Spinal cord (tissue), 10 donors: ENCODE results near the gene OR1K1. TPM values are rescaled to one million over a fixed set of nuclear protein-coding genes. Genes with fewer than 3 reads are reported as not detected.
A peak's percentile ranks its signal among the peaks of the same experiment; 100 is the strongest.

Source experiments
- DNase-seq, 6 donors: peaks; one replicate each; pipeline versions ENCODE4 v3.0.0 to v3.0.0-alpha.2; 2013 to 2015; ENCODE audit warnings: low spot score in 6 of 6, low read depth in 4 of 6
- H3K27ac ChIP-seq: one replicate; pipeline ENCODE4 v1.5.1; 2013; ENCODE audit warnings: low read depth, low read length, control low read depth
- H3K27me3 ChIP-seq: one replicate; pipeline ENCODE4 v1.6.1; 2013; ENCODE audit warnings: low read length; ENCODE audit not compliant: control insufficient read depth, insufficient read depth
- H3K36me3 ChIP-seq: one replicate; pipeline ENCODE4 v1.6.1; 2013; ENCODE audit warnings: low read length; ENCODE audit not compliant: control insufficient read depth, insufficient read depth
- H3K4me1 ChIP-seq: one replicate; pipeline ENCODE4 v1.6.1; 2013; ENCODE audit warnings: low read length; ENCODE audit not compliant: control insufficient read depth, insufficient read depth
- H3K4me3 ChIP-seq: one replicate; pipeline ENCODE4 v1.5.1; 2013; ENCODE audit warnings: low read depth, low read length, control low read depth
- H3K9me3 ChIP-seq: one replicate; pipeline ENCODE4 v1.6.1; 2013; ENCODE audit warnings: low read length; ENCODE audit not compliant: control insufficient read depth, insufficient read depth
- WGBS: methylation state at CpG from one replicate; pipeline ENCODE4 v1.1.5; 2013; ENCODE audit warnings: missing lambda C conversion rate; ENCODE audit not compliant: insufficient coverage; 5-methylcytosine and 5-hydroxymethylcytosine counted together
- polyA plus RNA-seq, 2 donors: library from polyadenylated mRNA; unstranded; fragments of 120-200 nt; gene quantifications; one replicate each; pipeline ENCODE4 v1.2.1, GENCODE V29; 2013; ENCODE audit not compliant: insufficient read length in 2 of 2
- total RNA-seq, 2 donors: library from RNA; depleted of rRNA in 1 of 2; stranded (reverse); fragments of 120-200 nt in 1 of 2; fragments of >200 nt in 1 of 2; gene quantifications; one replicate each; pipeline versions ENCODE4 v1.2.3 to v1.2.4, GENCODE V29; 2013 to 2014
- donor health status: healthy.

OR1K1 gene
- total and polyA plus RNA-seq, 4 donors, result not detected

- no peaks in the 10 kb centered on the region for H3K9me3 ChIP-seq
- no peak overlapping the region for H3K4me3 ChIP-seq
- 11% methylated on average over 2 of the region's 8 CpGs for WGBS
- H3K27ac ChIP-seq, result no peak overlapping the region
- H3K27me3 ChIP-seq, result no peaks in the 10 kb centered on the region
- H3K4me1 ChIP-seq, result peaks cover 4% of the 10 kb centered on the region
- H3K36me3 ChIP-seq, result peaks cover 4% of the 10 kb centered on the region
- DNase-seq, result peak; percentile 78 to 97 (median 85)
Observed at GRCh38 chr9:122810306-122810946, 10.5 kb downstream of the OR1K1 start.

DNA sequence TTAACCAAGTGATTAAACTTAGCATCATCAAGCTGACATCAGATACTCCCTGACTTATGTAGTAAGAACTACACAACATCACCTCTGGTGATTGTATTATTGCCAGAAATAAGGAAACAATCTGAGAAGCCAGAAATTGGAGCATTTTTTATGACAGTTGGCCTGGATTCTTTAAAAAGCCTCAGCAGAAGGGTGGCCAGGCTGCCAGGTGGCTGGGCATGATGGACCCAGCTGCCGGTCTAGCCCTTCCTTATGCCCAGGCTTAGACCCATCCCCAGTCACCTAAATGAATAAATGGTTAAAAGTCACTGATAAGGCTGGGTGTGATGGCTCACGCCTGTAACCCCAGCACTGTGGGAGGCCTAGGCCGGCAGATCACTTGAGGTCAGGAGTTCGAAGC lies 12.8 kb downstream of the OR1K1 start:
- peak in 1 of 6 donors; percentile 21 for DNase-seq
- Histone ChIP-seq H3K4me3 (no peak overlapping the region), H3K27ac (no peak overlapping the region), H3K36me3 (peaks cover 7% of the 10 kb centered on the region), H3K4me1 (peaks cover 4% of the 10 kb centered on the region), H3K27me3 (no peaks in the 10 kb centered on the region), H3K9me3 (no peaks in the 10 kb centered on the region)
- no CpG with 5 or more reads among the region's 4 CpGs for WGBS

- no peaks in the 10 kb centered on the region for H3K27me3 ChIP-seq
- DNase-seq, result no peak
- H3K9me3 ChIP-seq, result no peaks in the 10 kb centered on the region
- WGBS, result 81% methylated on average over 3 of the region's 6 CpGs
- H3K36me3 ChIP-seq, result peaks cover 11% of the 10 kb centered on the region
- H3K4me1 ChIP-seq, result peaks cover 4% of the 10 kb centered on the region
- no peak overlapping the region for H3K4me3 ChIP-seq
- no peak overlapping the region for H3K27ac ChIP-seq
Observed at GRCh38 chr9:122814545-122814944, 14.6 kb downstream of the OR1K1 start.

- no peaks in the 10 kb centered on the region for H3K27me3 ChIP-seq
- H3K4me3 ChIP-seq, result no peak overlapping the region
- no peaks in the 10 kb centered on the region for H3K4me1 ChIP-seq
- peaks cover 12% of the 10 kb centered on the region for H3K36me3 ChIP-seq
- no peaks in the 10 kb centered on the region for H3K9me3 ChIP-seq
- no peak for DNase-seq
- no peak overlapping the region for H3K27ac ChIP-seq
Observed at GRCh38 chr9:122815544-122815943, 15.6 kb downstream of the OR1K1 start.

GRCh38 chr9:122816163-122816867 lies 16.4 kb downstream of the OR1K1 start:
- peak in 2 of 6 donors; percentile 5 to 44 for DNase-seq
- no peak overlapping the region for H3K4me3 ChIP-seq
- WGBS, result 52% methylated on average over 16 of the region's 17 CpGs

DNA sequence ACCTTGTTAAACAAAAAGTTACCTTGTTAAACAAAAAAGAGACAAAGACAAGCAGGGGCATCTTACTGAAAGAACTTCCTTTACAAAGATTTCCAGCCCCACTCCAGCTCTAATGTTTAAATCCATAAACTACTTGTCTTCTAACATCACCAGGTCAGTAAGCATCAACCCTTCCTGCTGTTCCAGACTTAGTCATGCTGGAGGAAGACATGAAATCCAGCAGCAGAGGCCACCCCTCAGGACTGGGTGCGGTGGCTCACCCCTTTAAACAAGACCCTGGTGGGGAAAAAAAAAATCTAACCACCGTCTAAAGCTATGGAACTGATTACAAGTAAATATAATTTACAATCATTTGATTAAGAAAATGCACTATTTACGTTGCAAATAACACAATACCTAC lies 19.4 kb downstream of the OR1K1 start:
- Histone ChIP-seq H3K36me3 (peaks cover 30% of the 10 kb centered on the region), H3K4me3 (no peak overlapping the region), H3K4me1 (no peaks in the 10 kb centered on the region), H3K27me3 (no peaks in the 10 kb centered on the region), H3K9me3 (no peaks in the 10 kb centered on the region), H3K27ac (no peak overlapping the region)
- whole genome bisulfite sequencing, result no CpG with 5 or more reads among the region's 3 CpGs
- no peak for DNase-seq

More at GRCh38 chr9:122816163-122816867, 16.4 kb downstream of the OR1K1 start:
- H3K9me3 ChIP-seq, result no peaks in the 10 kb centered on the region
- no peak overlapping the region for H3K27ac ChIP-seq
- no peaks in the 10 kb centered on the region for H3K27me3 ChIP-seq
- H3K4me1 ChIP-seq, result no peaks in the 10 kb centered on the region
- peaks cover 13% of the 10 kb centered on the region for H3K36me3 ChIP-seq

DNA sequence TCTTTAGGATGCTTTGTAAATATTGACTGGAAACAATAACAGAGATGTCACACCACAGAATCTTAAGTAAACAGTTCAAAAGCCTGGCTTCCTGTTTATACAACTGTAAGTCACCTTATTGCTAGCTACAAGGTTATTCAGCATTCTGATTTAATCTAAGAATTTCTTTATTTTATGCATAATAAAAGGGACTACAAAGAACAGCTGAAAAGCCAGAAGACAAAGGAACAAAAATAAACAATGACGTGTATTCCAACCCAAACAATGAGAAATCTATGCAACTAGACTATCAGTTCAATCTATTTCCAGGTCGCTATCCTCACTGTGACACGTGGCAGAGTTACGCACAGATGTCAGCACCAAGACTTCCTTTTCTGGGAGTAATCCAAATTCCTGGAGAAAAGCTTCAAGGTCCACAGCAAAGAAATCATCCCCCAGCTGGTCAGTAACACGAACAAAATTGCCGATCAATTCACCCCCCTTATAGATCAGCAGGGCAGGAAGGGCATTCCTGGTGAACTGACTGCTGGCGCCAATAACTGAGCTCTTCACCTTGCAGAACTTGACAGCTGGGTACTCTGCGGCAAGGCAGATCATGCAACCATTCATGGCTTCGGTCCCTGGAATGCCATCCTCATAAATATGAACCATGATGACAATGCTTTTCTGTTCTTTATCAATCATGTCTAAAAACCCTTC lies 20.0 kb downstream of the OR1K1 start:
- peaks cover 27% of the 10 kb centered on the region for H3K36me3 ChIP-seq
- peak in 1 of 6 donors; percentile 40 for DNase-seq
- no peaks in the 10 kb centered on the region for H3K27me3 ChIP-seq
- H3K9me3 ChIP-seq, result no peaks in the 10 kb centered on the region
- H3K4me3 ChIP-seq, result no peak overlapping the region
- H3K4me1 ChIP-seq, result no peaks in the 10 kb centered on the region
- WGBS, result 81% methylated on average over 9 of the region's 9 CpGs
- peak overlapping the region; percentile 22 for H3K27ac ChIP-seq

DNA sequence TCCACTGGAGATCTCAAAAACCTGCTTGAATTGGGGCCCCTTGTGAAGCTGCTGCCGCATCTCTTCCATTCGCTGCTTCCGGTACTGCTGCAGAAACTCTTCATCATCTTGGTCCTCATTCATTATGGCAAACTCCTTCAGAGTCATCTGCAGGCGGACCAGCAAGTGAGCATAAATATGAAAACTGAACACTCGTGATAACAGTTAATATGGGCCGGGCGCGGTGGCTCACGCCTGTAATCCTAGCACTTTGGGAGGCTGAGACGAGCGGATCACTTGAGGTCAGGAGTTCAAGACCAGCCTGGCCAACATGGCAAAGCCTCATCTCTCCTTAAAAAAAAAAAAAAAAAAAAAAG lies 20.5 kb downstream of the OR1K1 start:
- H3K9me3 ChIP-seq, result no peaks in the 10 kb centered on the region
- peaks cover 26% of the 10 kb centered on the region for H3K36me3 ChIP-seq
- H3K27me3 ChIP-seq, result no peaks in the 10 kb centered on the region
- H3K4me1 ChIP-seq, result no peaks in the 10 kb centered on the region
- DNase-seq, result no peak
- WGBS, result 96% methylated on average over 9 of the region's 11 CpGs
- peak overlapping the region; percentile 22 for H3K27ac ChIP-seq
- no peak overlapping the region for H3K4me3 ChIP-seq

DNA sequence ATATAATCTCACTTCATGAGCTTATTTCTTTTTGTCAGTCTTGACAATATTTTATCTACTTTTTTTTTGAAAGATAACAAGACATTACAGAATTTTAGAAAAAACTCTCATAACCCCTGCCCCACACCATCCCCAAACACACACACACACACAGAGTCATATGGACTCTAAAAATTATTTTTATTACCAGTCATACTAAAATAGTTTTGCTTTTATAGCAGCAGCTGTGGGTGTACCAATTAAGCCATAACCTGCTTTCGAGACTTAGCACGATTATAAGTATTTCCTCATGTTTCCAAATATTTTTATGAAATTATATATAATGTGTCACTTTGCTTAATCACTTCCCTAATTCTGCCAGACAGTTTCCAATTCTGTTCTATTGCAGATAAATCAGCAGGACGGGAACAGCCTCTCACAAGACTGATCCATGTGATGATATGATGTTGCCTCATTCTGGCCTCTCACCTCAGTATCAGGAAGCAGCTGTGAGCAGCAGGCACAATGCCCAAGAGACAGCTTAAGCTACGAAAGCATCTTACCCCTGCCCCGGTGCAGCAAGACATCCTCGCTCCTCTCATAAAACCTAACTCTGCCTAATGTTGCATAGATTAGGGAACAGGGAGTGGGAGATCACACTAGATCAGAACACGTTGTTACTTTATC lies 21.5 kb downstream of the OR1K1 start:
- no peak overlapping the region for H3K27ac ChIP-seq
- no peaks in the 10 kb centered on the region for H3K27me3 ChIP-seq
- H3K36me3 ChIP-seq, result peaks cover 29% of the 10 kb centered on the region
- no peak for DNase-seq
- 40% methylated on average over 1 of the region's 7 CpGs for WGBS
- H3K9me3 ChIP-seq, result no peaks in the 10 kb centered on the region
- no peak overlapping the region for H3K4me3 ChIP-seq
- peaks cover under 1% of the 10 kb centered on the region for H3K4me1 ChIP-seq
